ENCODE data around the gene MRPS11.
"Not testable (repeated sequence)": the region's sequence is repeated elsewhere in the genome, so short reads cannot be mapped to it uniquely, and the experiment has no call there.

Gene MRPS11

DNA sequence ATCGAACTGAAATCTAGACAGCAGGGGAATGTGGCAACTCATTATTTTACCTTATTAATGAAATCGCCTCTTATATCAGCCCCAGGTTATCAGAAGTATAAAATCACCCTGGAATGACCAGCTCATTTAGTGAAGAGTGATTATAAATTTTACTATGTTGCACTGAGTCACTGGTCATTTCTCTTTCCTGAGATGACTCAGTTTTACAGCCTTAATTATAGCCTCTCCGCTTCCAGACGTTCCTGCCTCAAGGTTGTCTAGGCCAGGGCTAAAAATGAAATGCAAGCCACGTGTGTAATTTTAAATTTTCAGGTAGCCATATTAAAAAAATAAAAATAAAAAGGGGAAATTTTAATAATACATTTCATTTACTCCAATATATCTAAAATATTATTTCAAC lies 45.7 kb downstream of the MRPS11 start:
- no peaks in the 10 kb centered on the region for H3K4me1 ChIP-seq (ENCODE audit: control extremely low read depth in 1 of 4, control insufficient read depth in 4 of 4, insufficient read depth in 4 of 4, low read length in 3 of 4)
- WGBS (ENCODE audit: insufficient coverage), result no CpG with 5 or more reads among the region's 5 CpGs
- no peak overlapping the region for H3K4me3 ChIP-seq (ENCODE audit: control insufficient read depth in 1 of 7, extremely low read depth in 1 of 7, insufficient read depth in 4 of 7, low read depth in 2 of 7, low read length in 6 of 7)
- peaks cover 12 to 32% (median 16%) of the 10 kb centered on the region in 4 experiments for H3K36me3 ChIP-seq (ENCODE audit: control insufficient read depth in 4 of 4, insufficient read depth in 4 of 4, low read length in 3 of 4)
- no peak for DNase-seq
- no peaks in the 10 kb centered on the region for H3K9me3 ChIP-seq (ENCODE audit: control extremely low read depth in 1 of 5, control insufficient read depth in 4 of 5, insufficient read depth in 2 of 5, low read depth in 1 of 5, low read length in 4 of 5)
- H3K27ac ChIP-seq (ENCODE audit: insufficient read depth in 1 of 2, low read depth in 1 of 2, low read length in 2 of 2, poor library complexity in 1 of 2, severe bottlenecking in 2 of 2), result no peak overlapping the region
- H3K27me3 ChIP-seq (replicated peaks in 2 of 5; ENCODE audit: control insufficient read depth in 4 of 5, insufficient read depth in 5 of 5, low read length in 4 of 5), result no peaks in the 10 kb centered on the region
- ChIA-PET CTCF (no interaction called here), POLR2A (no interaction called here)

DNA sequence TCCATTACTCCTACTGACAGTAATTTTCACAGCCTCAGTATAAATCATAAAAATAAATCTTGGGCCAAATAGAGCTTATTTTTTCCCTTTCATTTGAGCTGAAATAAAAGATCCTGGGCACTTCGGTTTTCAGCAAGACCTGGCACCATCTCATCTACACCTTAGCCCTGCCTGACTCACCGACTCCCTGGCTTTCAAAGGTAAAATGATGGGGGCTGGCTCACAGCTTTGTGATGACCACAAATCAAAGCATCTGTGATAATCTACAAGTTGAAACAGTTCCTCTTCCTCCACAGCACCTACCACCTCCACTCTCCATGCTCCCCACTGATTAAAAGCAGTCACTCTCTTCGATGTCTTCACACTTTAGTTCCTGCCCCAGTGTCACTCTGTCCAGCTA lies 51.4 kb downstream of the MRPS11 start:
- CTCF ChIA-PET, result no interaction called here
- POLR2A ChIA-PET, result no interaction called here
- no peak overlapping the region for H3K27ac ChIP-seq (ENCODE audit: insufficient read depth in 1 of 2, low read depth in 1 of 2, low read length in 2 of 2, poor library complexity in 1 of 2, severe bottlenecking in 2 of 2)
- H3K36me3 ChIP-seq (ENCODE audit: control insufficient read depth in 4 of 4, insufficient read depth in 4 of 4, low read length in 3 of 4), result peaks cover 2 to 8% (median 4%) of the 10 kb centered on the region in 4 experiments
- 91% methylated on average over 3 of the region's 3 CpGs for WGBS (ENCODE audit: insufficient coverage)
- H3K4me1 ChIP-seq (ENCODE audit: control extremely low read depth in 1 of 4, control insufficient read depth in 4 of 4, insufficient read depth in 4 of 4, low read length in 3 of 4), result no peaks in the 10 kb centered on the region
- H3K4me3 ChIP-seq (ENCODE audit: control insufficient read depth in 1 of 7, extremely low read depth in 1 of 7, insufficient read depth in 4 of 7, low read depth in 2 of 7, low read length in 6 of 7), result no peak overlapping the region
- no peaks in the 10 kb centered on the region for H3K27me3 ChIP-seq (replicated peaks in 2 of 5; ENCODE audit: control insufficient read depth in 4 of 5, insufficient read depth in 5 of 5, low read length in 4 of 5)
- no peaks in the 10 kb centered on the region for H3K9me3 ChIP-seq (ENCODE audit: control extremely low read depth in 1 of 5, control insufficient read depth in 4 of 5, insufficient read depth in 2 of 5, low read depth in 1 of 5, low read length in 4 of 5)
- DNase-seq, result no peak

DNA sequence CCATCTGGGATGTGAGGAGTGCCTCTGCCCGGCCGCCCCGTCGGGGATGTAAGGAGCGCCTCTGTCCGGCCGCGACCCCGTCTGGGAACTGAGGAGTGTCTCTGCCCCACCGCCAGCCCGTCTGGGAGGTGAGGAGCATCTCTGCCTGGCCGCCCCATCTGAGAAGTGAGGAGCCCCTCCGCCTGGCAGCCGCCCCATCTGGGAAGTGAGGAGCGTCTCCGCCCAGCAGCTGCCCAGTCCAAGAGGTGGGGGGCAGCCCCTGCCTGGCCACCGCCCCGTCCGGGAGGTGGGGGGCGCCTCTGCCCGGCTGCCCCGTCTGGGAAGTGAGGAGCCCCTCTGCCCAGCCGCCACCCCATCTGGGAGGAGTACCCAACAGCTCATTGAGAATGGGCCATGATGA lies 56.6 kb downstream of the MRPS11 start:
- H3K4me3 ChIP-seq (ENCODE audit: control insufficient read depth in 1 of 7, extremely low read depth in 1 of 7, insufficient read depth in 4 of 7, low read depth in 2 of 7, low read length in 6 of 7); POLR2A ChIA-PET; H3K4me1 ChIP-seq (ENCODE audit: control extremely low read depth in 1 of 4, control insufficient read depth in 4 of 4, insufficient read depth in 4 of 4, low read length in 3 of 4); H3K9me3 ChIP-seq (ENCODE audit: control extremely low read depth in 1 of 5, control insufficient read depth in 4 of 5, insufficient read depth in 2 of 5, low read depth in 1 of 5, low read length in 4 of 5); DNase-seq; CTCF ChIA-PET; H3K27ac ChIP-seq (ENCODE audit: insufficient read depth in 1 of 2, low read depth in 1 of 2, low read length in 2 of 2, poor library complexity in 1 of 2, severe bottlenecking in 2 of 2); H3K27me3 ChIP-seq (replicated peaks in 2 of 5; ENCODE audit: control insufficient read depth in 4 of 5, insufficient read depth in 5 of 5, low read length in 4 of 5): not testable (repeated sequence)
- 98% methylated on average over 22 of the region's 23 CpGs for WGBS (ENCODE audit: insufficient coverage)
- peaks cover 0 to 26% (median 13%) of the 10 kb centered on the region in 4 experiments for H3K36me3 ChIP-seq (ENCODE audit: control insufficient read depth in 4 of 4, insufficient read depth in 4 of 4, low read length in 3 of 4)

DNA sequence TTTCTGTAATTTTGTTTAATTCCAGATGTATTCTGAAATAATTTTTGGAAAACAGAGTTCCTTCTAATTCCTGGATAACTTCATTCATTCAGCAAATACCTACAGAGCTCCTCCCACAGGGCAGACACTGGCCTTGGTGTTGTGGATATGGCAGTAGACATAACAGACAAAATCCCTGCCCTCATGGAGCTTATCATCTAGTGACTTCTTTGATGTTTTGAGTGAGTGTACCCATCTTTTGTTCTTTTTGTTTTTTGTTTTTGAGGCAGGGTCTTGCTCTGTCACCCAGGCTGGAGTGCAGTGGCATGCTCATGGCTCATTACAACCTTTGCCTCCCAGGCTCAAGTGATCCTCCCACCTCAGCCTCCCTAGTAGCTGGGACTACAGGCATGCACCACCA lies 57.9 kb downstream of the MRPS11 start:
- no peak overlapping the region for H3K4me3 ChIP-seq (ENCODE audit: control insufficient read depth in 1 of 7, extremely low read depth in 1 of 7, insufficient read depth in 4 of 7, low read depth in 2 of 7, low read length in 6 of 7)
- H3K36me3 ChIP-seq (ENCODE audit: control insufficient read depth in 4 of 4, insufficient read depth in 4 of 4, low read length in 3 of 4), result peaks cover 3 to 38% (median 18%) of the 10 kb centered on the region in 4 experiments
- ChIA-PET CTCF (no interaction called here), POLR2A (no interaction called here)
- H3K27me3 ChIP-seq (replicated peaks in 2 of 5; ENCODE audit: control insufficient read depth in 4 of 5, insufficient read depth in 5 of 5, low read length in 4 of 5), result no peaks in the 10 kb centered on the region
- DNase-seq, result no peak
- peaks cover 0 to 1% (median 0%) of the 10 kb centered on the region in 5 experiments for H3K9me3 ChIP-seq (ENCODE audit: control extremely low read depth in 1 of 5, control insufficient read depth in 4 of 5, insufficient read depth in 2 of 5, low read depth in 1 of 5, low read length in 4 of 5)
- H3K4me1 ChIP-seq (ENCODE audit: control extremely low read depth in 1 of 4, control insufficient read depth in 4 of 4, insufficient read depth in 4 of 4, low read length in 3 of 4), result no peaks in the 10 kb centered on the region
- no peak overlapping the region for H3K27ac ChIP-seq (ENCODE audit: insufficient read depth in 1 of 2, low read depth in 1 of 2, low read length in 2 of 2, poor library complexity in 1 of 2, severe bottlenecking in 2 of 2)

DNA sequence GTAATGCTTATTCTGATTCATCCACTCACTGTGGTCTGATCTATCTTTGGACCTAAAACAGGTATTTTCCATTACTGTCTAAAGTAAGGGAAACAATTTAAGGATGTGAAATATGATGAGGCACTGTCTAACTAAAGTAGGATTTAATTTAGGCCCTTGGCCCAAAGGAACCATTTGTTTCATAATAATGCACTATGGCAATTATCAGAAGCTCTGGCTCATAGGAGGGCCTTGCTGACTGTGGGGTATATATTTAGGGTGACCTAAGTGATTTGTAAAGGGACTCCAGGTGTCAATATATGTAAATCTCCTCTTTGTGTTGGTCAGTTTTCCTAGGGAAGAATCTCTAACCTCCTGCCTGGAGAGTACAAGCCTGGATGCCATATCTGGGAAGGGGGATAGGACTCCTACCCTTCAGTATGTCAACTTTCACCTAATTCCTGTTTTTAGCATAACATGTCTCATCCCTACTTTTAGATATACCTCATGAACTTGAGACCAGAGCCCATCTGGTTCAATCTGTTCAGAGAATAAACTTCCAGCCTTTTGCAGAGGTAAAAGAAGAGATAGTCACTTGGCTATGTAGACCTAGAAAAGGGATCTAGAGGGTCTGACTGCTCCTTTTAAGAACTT lies 58.9 kb downstream of the MRPS11 start:
- ChIA-PET CTCF (no interaction called here), POLR2A (no interaction called here)
- peaks cover 11 to 47% (median 24%) of the 10 kb centered on the region in 4 experiments for H3K36me3 ChIP-seq (ENCODE audit: control insufficient read depth in 4 of 4, insufficient read depth in 4 of 4, low read length in 3 of 4)
- H3K9me3 ChIP-seq (ENCODE audit: control extremely low read depth in 1 of 5, control insufficient read depth in 4 of 5, insufficient read depth in 2 of 5, low read depth in 1 of 5, low read length in 4 of 5), result peaks cover 0 to 1% (median 0%) of the 10 kb centered on the region in 5 experiments
- DNase-seq, result no peak
- H3K27me3 ChIP-seq (replicated peaks in 2 of 5; ENCODE audit: control insufficient read depth in 4 of 5, insufficient read depth in 5 of 5, low read length in 4 of 5), result no peaks in the 10 kb centered on the region
- no peak overlapping the region for H3K27ac ChIP-seq (ENCODE audit: insufficient read depth in 1 of 2, low read depth in 1 of 2, low read length in 2 of 2, poor library complexity in 1 of 2, severe bottlenecking in 2 of 2)
- no peaks in the 10 kb centered on the region for H3K4me1 ChIP-seq (ENCODE audit: control extremely low read depth in 1 of 4, control insufficient read depth in 4 of 4, insufficient read depth in 4 of 4, low read length in 3 of 4)
- no peak overlapping the region for H3K4me3 ChIP-seq (ENCODE audit: control insufficient read depth in 1 of 7, extremely low read depth in 1 of 7, insufficient read depth in 4 of 7, low read depth in 2 of 7, low read length in 6 of 7)

DNA sequence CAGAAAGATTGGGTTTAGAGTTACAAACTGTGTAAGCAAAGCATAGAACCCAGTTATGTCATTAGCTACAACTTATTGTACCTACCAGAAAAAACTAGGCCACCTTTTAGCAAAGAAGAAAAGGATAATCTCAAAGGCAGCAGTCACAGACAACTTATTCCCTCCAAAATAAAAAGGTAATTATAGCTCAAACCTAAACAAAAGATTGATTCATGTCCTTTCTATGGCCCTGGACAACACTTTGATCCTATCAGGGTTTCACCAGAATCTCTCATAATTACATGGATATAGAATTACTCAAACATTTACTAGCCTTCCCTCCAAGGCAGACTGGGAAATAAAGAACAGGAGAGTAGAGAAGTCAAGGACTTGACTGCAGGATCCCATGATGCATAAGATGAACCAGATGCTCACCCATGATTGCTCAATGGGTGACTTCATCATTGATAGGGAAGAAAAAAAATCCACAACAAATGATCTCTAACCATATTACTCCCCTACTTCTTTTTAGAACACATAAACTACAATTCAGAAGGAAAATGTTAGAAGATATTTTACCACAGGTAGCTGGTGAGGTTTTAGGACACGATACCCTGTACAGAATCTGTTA lies 61.6 kb downstream of the MRPS11 start:
- DNase-seq, result no peak
- ChIA-PET POLR2A (no interaction called here), CTCF (interaction anchor here (1.0 kb wide), 1 partner anchor 109 kb away, joined by 3 read pairs; the partner anchor contains the start of gene ISG20)
- Histone ChIP-seq H3K27me3 (replicated peaks in 2 of 5; ENCODE audit: control insufficient read depth in 4 of 5, insufficient read depth in 5 of 5, low read length in 4 of 5) (no peaks in the 10 kb centered on the region), H3K9me3 (ENCODE audit: control extremely low read depth in 1 of 5, control insufficient read depth in 4 of 5, insufficient read depth in 2 of 5, low read depth in 1 of 5, low read length in 4 of 5) (peaks cover 0 to 7% (median 1%) of the 10 kb centered on the region in 5 experiments), H3K4me1 (ENCODE audit: control extremely low read depth in 1 of 4, control insufficient read depth in 4 of 4, insufficient read depth in 4 of 4, low read length in 3 of 4) (no peaks in the 10 kb centered on the region), H3K27ac (ENCODE audit: insufficient read depth in 1 of 2, low read depth in 1 of 2, low read length in 2 of 2, poor library complexity in 1 of 2, severe bottlenecking in 2 of 2) (no peak overlapping the region), H3K4me3 (ENCODE audit: control insufficient read depth in 1 of 7, extremely low read depth in 1 of 7, insufficient read depth in 4 of 7, low read depth in 2 of 7, low read length in 6 of 7) (no peak overlapping the region), H3K36me3 (ENCODE audit: control insufficient read depth in 4 of 4, insufficient read depth in 4 of 4, low read length in 3 of 4) (peaks cover 11 to 45% (median 22%) of the 10 kb centered on the region in 4 experiments)
- 100% methylated on average over 1 of the region's 1 CpG for WGBS (ENCODE audit: insufficient coverage)

Measured in common myeloid progenitor, CD34-positive (primary cell).